ENCODE data around the gene MESD. TPM values are rescaled to one million over a fixed set of nuclear protein-coding genes. Genes with fewer than 3 reads are reported as not detected.

The MESD gene
- total RNA-seq, 6 experiments from 2014 or later = 31.8 to 42.1 (median 38.3) TPM

GRCh38 chr15:81012588-81012987 is 23.0 kb upstream of the MESD start:
- peaks cover 3% of the 10 kb centered on the region for H3K27me3 Mint-ChIP-seq (ENCODE audit: insufficient read depth)
- no peak overlapping the region for H3K27ac Mint-ChIP-seq
- no peaks in the 10 kb centered on the region for H3K9me3 Mint-ChIP-seq
- H3K4me3 Mint-ChIP-seq = no peak overlapping the region
- H3K36me3 Mint-ChIP-seq (ENCODE audit: low read depth) = no peaks in the 10 kb centered on the region
- no peak for DNase-seq
- peaks cover 34% of the 10 kb centered on the region for H3K4me1 Mint-ChIP-seq (ENCODE audit: low read depth)
- TF ChIP-seq, protein P1, sequence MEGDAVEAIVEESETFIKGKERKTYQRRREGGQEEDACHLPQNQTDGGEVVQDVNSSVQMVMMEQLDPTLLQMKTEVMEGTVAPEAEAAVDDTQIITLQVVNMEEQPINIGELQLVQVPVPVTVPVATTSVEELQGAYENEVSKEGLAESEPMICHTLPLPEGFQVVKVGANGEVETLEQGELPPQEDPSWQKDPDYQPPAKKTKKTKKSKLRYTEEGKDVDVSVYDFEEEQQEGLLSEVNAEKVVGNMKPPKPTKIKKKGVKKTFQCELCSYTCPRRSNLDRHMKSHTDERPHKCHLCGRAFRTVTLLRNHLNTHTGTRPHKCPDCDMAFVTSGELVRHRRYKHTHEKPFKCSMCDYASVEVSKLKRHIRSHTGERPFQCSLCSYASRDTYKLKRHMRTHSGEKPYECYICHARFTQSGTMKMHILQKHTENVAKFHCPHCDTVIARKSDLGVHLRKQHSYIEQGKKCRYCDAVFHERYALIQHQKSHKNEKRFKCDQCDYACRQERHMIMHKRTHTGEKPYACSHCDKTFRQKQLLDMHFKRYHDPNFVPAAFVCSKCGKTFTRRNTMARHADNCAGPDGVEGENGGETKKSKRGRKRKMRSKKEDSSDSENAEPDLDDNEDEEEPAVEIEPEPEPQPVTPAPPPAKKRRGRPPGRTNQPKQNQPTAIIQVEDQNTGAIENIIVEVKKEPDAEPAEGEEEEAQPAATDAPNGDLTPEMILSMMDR (IDR thresholded peaks at IDR 0.05) = no peak

DNA sequence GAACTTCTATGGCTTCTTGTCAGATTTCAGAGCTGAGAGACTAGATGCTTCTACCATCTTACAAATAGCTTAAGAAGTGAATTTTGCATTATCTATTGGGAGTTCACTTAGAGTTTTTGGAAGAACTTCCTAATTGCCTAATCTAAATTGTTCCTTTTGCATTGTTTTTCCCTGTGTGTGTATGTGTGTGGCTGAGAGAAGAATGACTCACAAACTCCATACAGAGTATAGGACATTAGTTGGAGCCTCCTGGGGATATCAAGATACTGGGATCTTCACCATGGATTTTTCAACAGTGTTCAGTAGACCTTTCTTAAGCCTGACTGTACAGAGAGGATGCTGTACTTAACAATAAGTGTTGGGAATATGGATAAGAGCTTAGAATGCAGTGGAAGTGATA is 22.0 kb upstream of the MESD start:
- peak overlapping the region; percentile 14; the same call in 1 of the 2 replicates for H3K27ac Mint-ChIP-seq

GRCh38 chr15:81010086-81010485 is 20.5 kb upstream of the MESD start:
- no peak overlapping the region for H3K4me3 Mint-ChIP-seq
- no peaks in the 10 kb centered on the region for H3K9me3 Mint-ChIP-seq
- no peak for DNase-seq
- H3K27me3 Mint-ChIP-seq (ENCODE audit: insufficient read depth) = peaks cover 3% of the 10 kb centered on the region
- peaks cover 52% of the 10 kb centered on the region for H3K4me1 Mint-ChIP-seq (ENCODE audit: low read depth)
- H3K36me3 Mint-ChIP-seq (ENCODE audit: low read depth) = no peaks in the 10 kb centered on the region
- TF ChIP-seq, protein P1 (IDR thresholded peaks at IDR 0.05) = no peak
- H3K27ac Mint-ChIP-seq = no peak overlapping the region

More for the DNA sequence above, 22.0 kb upstream of the MESD start:
- Mint-ChIP-seq H3K27me3 (ENCODE audit: insufficient read depth) (peaks cover 3% of the 10 kb centered on the region), H3K36me3 (ENCODE audit: low read depth) (no peaks in the 10 kb centered on the region), H3K4me1 (ENCODE audit: low read depth) (peaks cover 41% of the 10 kb centered on the region), H3K9me3 (no peaks in the 10 kb centered on the region), H3K4me3 (no peak overlapping the region)
- DNase-seq = no peak
- TF ChIP-seq, protein P1 (IDR thresholded peaks at IDR 0.05) = no peak

DNA sequence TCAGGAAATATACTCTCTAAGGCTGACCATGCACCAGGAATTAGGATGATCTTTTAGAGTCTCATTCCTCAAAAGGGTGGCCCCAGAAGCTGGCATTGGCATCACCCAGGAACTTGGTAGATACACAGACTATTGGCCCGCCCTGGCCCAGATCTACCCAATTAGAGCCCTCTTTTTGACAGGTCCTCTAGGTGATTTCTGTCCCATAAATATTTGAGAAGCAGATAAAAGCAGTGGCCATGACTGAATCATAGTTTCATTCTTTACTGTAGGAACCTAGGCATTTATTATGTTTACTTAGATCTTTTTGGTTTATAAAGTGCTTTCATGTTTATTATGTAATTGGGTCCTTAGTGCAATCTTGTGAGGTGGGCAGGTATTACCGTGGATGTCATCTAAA is 18.7 kb upstream of the MESD start:
- Mint-ChIP-seq H3K9me3 (no peaks in the 10 kb centered on the region), H3K36me3 (ENCODE audit: low read depth) (peaks cover 15% of the 10 kb centered on the region; the same call in 1 of the 2 replicates), H3K27ac (no peak overlapping the region; the same call in 1 of the 2 replicates), H3K4me1 (ENCODE audit: low read depth) (peaks cover 70% of the 10 kb centered on the region), H3K4me3 (no peak overlapping the region), H3K27me3 (ENCODE audit: insufficient read depth) (no peaks in the 10 kb centered on the region; the same call in 1 of the 2 replicates)
- no peak for DNase-seq
- TF ChIP-seq, protein P1 (IDR thresholded peaks at IDR 0.05) = no peak

DNA sequence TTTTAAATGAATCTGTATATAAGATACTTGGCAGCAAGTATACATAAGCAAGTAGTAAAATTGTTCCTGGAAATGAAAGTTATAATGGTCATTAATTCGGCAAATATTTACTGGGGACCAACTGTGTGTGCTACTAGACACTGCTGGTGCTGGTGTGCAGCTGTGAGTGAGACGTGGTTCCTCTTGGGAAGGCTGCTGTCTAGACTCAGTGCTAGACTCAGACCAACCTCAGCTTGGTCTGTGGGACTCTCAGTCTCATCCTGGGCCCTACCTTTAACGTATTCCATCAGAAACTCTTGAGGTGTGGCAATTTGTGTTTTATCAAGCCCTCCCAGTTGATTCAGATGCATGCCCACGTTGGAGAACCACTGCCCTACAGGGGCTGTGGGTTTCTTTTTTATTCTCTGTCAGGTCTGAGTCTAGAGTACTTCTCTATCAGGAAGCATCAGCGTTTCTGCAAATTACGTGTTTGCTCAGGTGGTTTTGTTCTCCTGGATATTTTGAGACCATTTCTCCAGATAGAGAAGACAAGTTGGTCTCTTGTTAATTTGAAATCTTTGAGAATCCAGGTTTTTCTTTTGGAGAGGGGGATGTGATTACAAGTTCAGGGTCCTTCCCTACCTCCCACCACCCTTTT is 17.9 kb upstream of the MESD start:
- H3K4me3 Mint-ChIP-seq = no peak overlapping the region
- no peak for DNase-seq
- peaks cover 16% of the 10 kb centered on the region; the same call in 1 of the 2 replicates for H3K36me3 Mint-ChIP-seq (ENCODE audit: low read depth)
- TF ChIP-seq, protein P1 (IDR thresholded peaks at IDR 0.05) = no peak
- H3K4me1 Mint-ChIP-seq (ENCODE audit: low read depth) = peaks cover 71% of the 10 kb centered on the region
- H3K27ac Mint-ChIP-seq = no peak overlapping the region; the same call in 1 of the 2 replicates
- no peaks in the 10 kb centered on the region for H3K9me3 Mint-ChIP-seq
- no peaks in the 10 kb centered on the region; the same call in 1 of the 2 replicates for H3K27me3 Mint-ChIP-seq (ENCODE audit: insufficient read depth)
